Testis (tissue), 2 donors: ENCODE data around the gene DENND1A.

Experiments used
- CTCF ChIP-seq, 3 experiments: fragments of 450-650 bp in 2 of 3; fragments of 200-600 bp in 1 of 3; sonication (generic) in 1 of 3; IDR thresholded peaks; one replicate each; pipeline ENCODE4 v1.5.1; 2016 to 2019; ENCODE audit warnings: antibody characterized with exemption in 3 of 3, mild to moderate bottlenecking in 2 of 3, moderate library complexity in 1 of 3
- POLR2A ChIP-seq: fragments of 450-650 bp; IDR thresholded peaks from one replicate; pipeline ENCODE4 v1.6.1; 2017; ENCODE audit warnings: antibody characterized with exemption, mild to moderate bottlenecking, moderate library complexity

- TF ChIP-seq CTCF (IDR thresholded peaks at IDR 0.05) (no peak), POLR2A (no peak)
Measured at GRCh38 chr9:123454361-123454760, 475.6 kb downstream of the DENND1A start.
